Activated naive CD4-positive, alpha-beta T cell treated with anti-CD3 and anti-CD28 coated beads, Interleukin-2, amount 50 U/mL, for 24 hours (primary cell): ENCODE results near the gene PAPPA.

Experiments used
- H3K27ac Mint-ChIP-seq: one replicate; pipeline ENCODE4 v1.8.0; 2021; ENCODE audit warnings: mild to moderate bottlenecking, mixed read lengths
- H3K27me3 Mint-ChIP-seq: one replicate; pipeline ENCODE4 v1.8.0; 2021; ENCODE audit warnings: mixed read lengths
- H3K36me3 Mint-ChIP-seq: one replicate; pipeline ENCODE4 v1.8.0; 2021; ENCODE audit warnings: mixed read lengths
- H3K4me1 Mint-ChIP-seq: one replicate; pipeline ENCODE4 v1.8.0; 2021; ENCODE audit warnings: mixed read lengths
- H3K4me3 Mint-ChIP-seq: one replicate; pipeline ENCODE4 v1.8.0; 2021; ENCODE audit warnings: mild to moderate bottlenecking, mixed read lengths
- H3K9me3 Mint-ChIP-seq: one replicate; pipeline ENCODE4 v1.8.0; 2021; ENCODE audit warnings: mixed read lengths

PAPPA gene

GRCh38 chr9:116219686-116220085 lies 66.1 kb downstream of the PAPPA start:
- no peaks in the 10 kb centered on the region for H3K36me3 Mint-ChIP-seq
- no peaks in the 10 kb centered on the region for H3K4me1 Mint-ChIP-seq
- H3K9me3 Mint-ChIP-seq: peaks cover 4% of the 10 kb centered on the region
- no peak overlapping the region for H3K27ac Mint-ChIP-seq
- no peaks in the 10 kb centered on the region for H3K27me3 Mint-ChIP-seq
- H3K4me3 Mint-ChIP-seq: no peak overlapping the region

- Mint-ChIP-seq H3K4me3 (no peak overlapping the region), H3K4me1 (no peaks in the 10 kb centered on the region), H3K27me3 (no peaks in the 10 kb centered on the region), H3K27ac (no peak overlapping the region), H3K9me3 (peaks cover 4% of the 10 kb centered on the region), H3K36me3 (no peaks in the 10 kb centered on the region)
Observed at GRCh38 chr9:116223926-116224325, 70.3 kb downstream of the PAPPA start.

GRCh38 chr9:116230051-116230632 lies 76.6 kb downstream of the PAPPA start:
- H3K9me3 Mint-ChIP-seq: peaks cover 4% of the 10 kb centered on the region
- H3K4me1 Mint-ChIP-seq: no peaks in the 10 kb centered on the region
- peaks cover 1% of the 10 kb centered on the region for H3K36me3 Mint-ChIP-seq
- H3K27ac Mint-ChIP-seq: no peak overlapping the region
- peaks cover 2% of the 10 kb centered on the region for H3K27me3 Mint-ChIP-seq
- H3K4me3 Mint-ChIP-seq: no peak overlapping the region

- Mint-ChIP-seq H3K9me3 (peaks cover 4% of the 10 kb centered on the region), H3K27me3 (peaks cover 4% of the 10 kb centered on the region), H3K27ac (no peak overlapping the region), H3K4me3 (no peak overlapping the region), H3K36me3 (peaks cover 1% of the 10 kb centered on the region), H3K4me1 (no peaks in the 10 kb centered on the region)
Observed at GRCh38 chr9:116232424-116233159, 79.0 kb downstream of the PAPPA start.

GRCh38 chr9:116233160-116233530 lies 79.6 kb downstream of the PAPPA start:
- Mint-ChIP-seq H3K36me3 (peaks cover 1% of the 10 kb centered on the region), H3K27me3 (peaks cover 4% of the 10 kb centered on the region), H3K27ac (no peak overlapping the region), H3K4me3 (no peak overlapping the region), H3K9me3 (peaks cover 4% of the 10 kb centered on the region), H3K4me1 (no peaks in the 10 kb centered on the region)

- Mint-ChIP-seq H3K27me3 (peaks cover 4% of the 10 kb centered on the region), H3K4me3 (no peak overlapping the region), H3K9me3 (peaks cover 4% of the 10 kb centered on the region), H3K27ac (no peak overlapping the region), H3K36me3 (peaks cover 1% of the 10 kb centered on the region), H3K4me1 (no peaks in the 10 kb centered on the region)
Observed at GRCh38 chr9:116234081-116234480, 80.5 kb downstream of the PAPPA start.

GRCh38 chr9:116236979-116237378 lies 83.4 kb downstream of the PAPPA start:
- H3K4me1 Mint-ChIP-seq: no peaks in the 10 kb centered on the region
- H3K27ac Mint-ChIP-seq: no peak overlapping the region
- no peak overlapping the region for H3K4me3 Mint-ChIP-seq

GRCh38 chr9:116237456-116237855 lies 83.9 kb downstream of the PAPPA start:
- no peaks in the 10 kb centered on the region for H3K9me3 Mint-ChIP-seq
- H3K4me3 Mint-ChIP-seq: no peak overlapping the region
- peaks cover 2% of the 10 kb centered on the region for H3K27me3 Mint-ChIP-seq
- H3K4me1 Mint-ChIP-seq: no peaks in the 10 kb centered on the region
- H3K27ac Mint-ChIP-seq: no peak overlapping the region
- H3K36me3 Mint-ChIP-seq: no peaks in the 10 kb centered on the region

More at GRCh38 chr9:116236979-116237378, 83.4 kb downstream of the PAPPA start:
- peaks cover 4% of the 10 kb centered on the region for H3K27me3 Mint-ChIP-seq
- H3K36me3 Mint-ChIP-seq: peaks cover under 1% of the 10 kb centered on the region
- peaks cover 3% of the 10 kb centered on the region for H3K9me3 Mint-ChIP-seq

- no peak overlapping the region for H3K27ac Mint-ChIP-seq
- no peaks in the 10 kb centered on the region for H3K36me3 Mint-ChIP-seq
- no peak overlapping the region for H3K4me3 Mint-ChIP-seq
- no peaks in the 10 kb centered on the region for H3K4me1 Mint-ChIP-seq
- peaks cover under 1% of the 10 kb centered on the region for H3K9me3 Mint-ChIP-seq
- H3K27me3 Mint-ChIP-seq: peaks cover 2% of the 10 kb centered on the region
Observed at GRCh38 chr9:116238225-116238624, 84.6 kb downstream of the PAPPA start.

GRCh38 chr9:116238776-116239340 lies 85.3 kb downstream of the PAPPA start:
- H3K27ac Mint-ChIP-seq: no peak overlapping the region
- H3K36me3 Mint-ChIP-seq: no peaks in the 10 kb centered on the region
- peaks cover 5% of the 10 kb centered on the region for H3K9me3 Mint-ChIP-seq
- H3K4me1 Mint-ChIP-seq: no peaks in the 10 kb centered on the region
- no peak overlapping the region for H3K4me3 Mint-ChIP-seq
- H3K27me3 Mint-ChIP-seq: peaks cover 2% of the 10 kb centered on the region

- Mint-ChIP-seq H3K4me3 (no peak overlapping the region), H3K27ac (no peak overlapping the region)
Observed at GRCh38 chr9:116243708-116244107, 90.1 kb downstream of the PAPPA start.

GRCh38 chr9:116247284-116247683 lies 93.7 kb downstream of the PAPPA start:
- no peak overlapping the region for H3K27ac Mint-ChIP-seq
- peaks cover 2% of the 10 kb centered on the region for H3K27me3 Mint-ChIP-seq
- H3K9me3 Mint-ChIP-seq: peaks cover 5% of the 10 kb centered on the region
- no peak overlapping the region for H3K4me3 Mint-ChIP-seq
- no peaks in the 10 kb centered on the region for H3K36me3 Mint-ChIP-seq
- no peaks in the 10 kb centered on the region for H3K4me1 Mint-ChIP-seq

More at GRCh38 chr9:116243708-116244107, 90.1 kb downstream of the PAPPA start:
- Mint-ChIP-seq H3K9me3 (peaks cover 5% of the 10 kb centered on the region), H3K27me3 (no peaks in the 10 kb centered on the region), H3K4me1 (no peaks in the 10 kb centered on the region), H3K36me3 (no peaks in the 10 kb centered on the region)

GRCh38 chr9:116247791-116248374 lies 94.3 kb downstream of the PAPPA start:
- H3K27me3 Mint-ChIP-seq: peaks cover 2% of the 10 kb centered on the region
- H3K9me3 Mint-ChIP-seq: peaks cover 5% of the 10 kb centered on the region
- H3K36me3 Mint-ChIP-seq: no peaks in the 10 kb centered on the region
- no peak overlapping the region for H3K4me3 Mint-ChIP-seq
- no peak overlapping the region for H3K27ac Mint-ChIP-seq
- H3K4me1 Mint-ChIP-seq: no peaks in the 10 kb centered on the region

- H3K36me3 Mint-ChIP-seq: no peaks in the 10 kb centered on the region
Observed at GRCh38 chr9:116250891-116251290, 97.3 kb downstream of the PAPPA start.

GRCh38 chr9:116251366-116251765 lies 97.8 kb downstream of the PAPPA start:
- no peaks in the 10 kb centered on the region for H3K4me1 Mint-ChIP-seq
- peaks cover 2% of the 10 kb centered on the region for H3K27me3 Mint-ChIP-seq
- H3K9me3 Mint-ChIP-seq: peaks cover 4% of the 10 kb centered on the region
- H3K36me3 Mint-ChIP-seq: no peaks in the 10 kb centered on the region
- no peak overlapping the region for H3K27ac Mint-ChIP-seq
- H3K4me3 Mint-ChIP-seq: no peak overlapping the region

More at GRCh38 chr9:116250891-116251290, 97.3 kb downstream of the PAPPA start:
- H3K27me3 Mint-ChIP-seq: peaks cover 2% of the 10 kb centered on the region
- H3K4me1 Mint-ChIP-seq: no peaks in the 10 kb centered on the region
- no peak overlapping the region for H3K4me3 Mint-ChIP-seq
- no peak overlapping the region for H3K27ac Mint-ChIP-seq
- peaks cover under 1% of the 10 kb centered on the region for H3K9me3 Mint-ChIP-seq

GRCh38 chr9:116260531-116260930 lies 106.9 kb downstream of the PAPPA start:
- H3K9me3 Mint-ChIP-seq: peaks cover 4% of the 10 kb centered on the region
- no peak overlapping the region for H3K4me3 Mint-ChIP-seq
- H3K27ac Mint-ChIP-seq: no peak overlapping the region
- H3K4me1 Mint-ChIP-seq: no peaks in the 10 kb centered on the region
- peaks cover 2% of the 10 kb centered on the region for H3K27me3 Mint-ChIP-seq
- no peaks in the 10 kb centered on the region for H3K36me3 Mint-ChIP-seq
